ENCODE results near the gene MSGN1. TPM values are rescaled to one million over a fixed set of nuclear protein-coding genes. Genes with fewer than 3 reads are reported as not detected.
A peak's percentile ranks its signal among the peaks of the same experiment; 100 is the strongest.

The MSGN1 gene
- total RNA-seq, 4 donors from 2014 or later = not detected

- peak in 1 of 2 donors; percentile 39 for DNase-seq
- H3K4me3 ChIP-seq = no peak overlapping the region
- no peaks in the 10 kb centered on the region for H3K36me3 ChIP-seq
- H3K27ac ChIP-seq = peak overlapping the region in 2 of 4 donors; percentile 3 to 45
- H3K9me3 ChIP-seq = no peaks in the 10 kb centered on the region
- peak; percentile 76 to 87 for ATAC-seq
- H3K4me1 ChIP-seq = peaks cover 5 to 9% of the 10 kb centered on the region in 2 donors
- intact Hi-C loops (cut with DNase I; ENCODE audit: low total_unique reads) (no loop called here), in situ Hi-C loops (cut with MboI; ENCODE audit: low sequenced_read_pairs in 4 of 4) (no loop called here)
- TF ChIP-seq CTCF (IDR thresholded peaks at IDR 0.05 in 4 of 5, conservative IDR thresholded peaks at IDR 0.05 in 1 of 5) (no peak), POLR2A (IDR thresholded peaks at IDR 0.05) (no peak)
- H3K27me3 ChIP-seq = no peaks in the 10 kb centered on the region
These were observed 16.0 kb upstream of the MSGN1 start for GRCh38 chr2:17800219-17800618.

GRCh38 chr2:17800693-17801458 lies 15.4 kb upstream of the MSGN1 start:
- DNase-seq (no peak), ATAC-seq (no peak)
- Histone ChIP-seq H3K27ac (peak overlapping the region in 1 of 4 donors; percentile 3), H3K4me3 (no peak overlapping the region), H3K4me1 (peaks cover 0 to 7% of the 10 kb centered on the region in 2 donors), H3K36me3 (no peaks in the 10 kb centered on the region), H3K27me3 (no peaks in the 10 kb centered on the region), H3K9me3 (no peaks in the 10 kb centered on the region)
- intact Hi-C loops (cut with DNase I; ENCODE audit: low total_unique reads) (no loop called here), in situ Hi-C loops (cut with MboI; ENCODE audit: low sequenced_read_pairs in 4 of 4) (no loop called here)
- TF ChIP-seq POLR2A (IDR thresholded peaks at IDR 0.05) (no peak), CTCF (IDR thresholded peaks at IDR 0.05 in 4 of 5, conservative IDR thresholded peaks at IDR 0.05 in 1 of 5) (no peak)

- Histone ChIP-seq H3K9me3 (no peaks in the 10 kb centered on the region), H3K4me3 (no peak overlapping the region), H3K4me1 (peaks cover 0 to 7% of the 10 kb centered on the region in 2 donors), H3K27me3 (no peaks in the 10 kb centered on the region), H3K36me3 (no peaks in the 10 kb centered on the region), H3K27ac (no peak overlapping the region)
- TF ChIP-seq CTCF (IDR thresholded peaks at IDR 0.05 in 4 of 5, conservative IDR thresholded peaks at IDR 0.05 in 1 of 5) (no peak), POLR2A (IDR thresholded peaks at IDR 0.05) (no peak)
- in situ Hi-C loops (cut with MboI; ENCODE audit: low sequenced_read_pairs in 4 of 4) = no loop called here
- intact Hi-C loops (cut with DNase I; ENCODE audit: low total_unique reads) = no loop called here
- no peak for ATAC-seq
- no peak for DNase-seq
These were observed 12.8 kb upstream of the MSGN1 start for GRCh38 chr2:17803497-17803896.

- no peak for TF ChIP-seq POLR2A (IDR thresholded peaks at IDR 0.05)
- no peak for TF ChIP-seq CTCF (IDR thresholded peaks at IDR 0.05 in 4 of 5, conservative IDR thresholded peaks at IDR 0.05 in 1 of 5)
- no peak for ATAC-seq
- Histone ChIP-seq H3K4me1 (peaks cover 0 to 7% of the 10 kb centered on the region in 2 donors), H3K4me3 (no peak overlapping the region), H3K9me3 (no peaks in the 10 kb centered on the region), H3K27me3 (no peaks in the 10 kb centered on the region), H3K36me3 (no peaks in the 10 kb centered on the region), H3K27ac (no peak overlapping the region)
- DNase-seq = no peak
- intact Hi-C loops (cut with DNase I; ENCODE audit: low total_unique reads) (no loop called here), in situ Hi-C loops (cut with MboI; ENCODE audit: low sequenced_read_pairs in 4 of 4) (no loop called here)
These were observed 11.9 kb upstream of the MSGN1 start for GRCh38 chr2:17804358-17804757.

All from gastrocnemius medialis (tissue), 4 donors.